Measurements from ENCODE around the gene MAP4K2.

MAP4K2 gene

DNA sequence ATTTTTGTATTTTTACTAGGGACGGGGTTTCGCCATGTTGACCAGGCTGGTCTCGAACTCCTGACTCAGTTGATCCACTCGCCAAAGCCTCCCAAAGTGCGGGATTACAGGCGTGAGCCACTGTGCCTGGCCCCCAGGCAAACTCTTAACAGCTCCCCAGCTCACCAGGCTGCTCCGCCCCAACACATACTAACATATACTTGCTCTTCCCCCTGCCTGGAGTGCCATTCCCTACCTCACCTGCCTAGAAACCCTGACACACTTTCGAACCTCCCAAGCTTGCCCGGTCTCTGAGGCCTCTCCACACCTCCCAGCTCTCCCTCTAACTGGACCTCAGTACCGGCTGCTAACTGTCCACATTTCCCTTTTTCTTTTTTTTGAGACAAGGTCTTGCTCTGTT, 8.5 kb downstream of the MAP4K2 start:
- DNase-seq (ENCODE audit: low read depth): no peak
- no peak overlapping the region for H3K4me3 ChIP-seq (replicated peaks; ENCODE audit: low read depth, low read length)
- TF ChIP-seq, protein P1, sequence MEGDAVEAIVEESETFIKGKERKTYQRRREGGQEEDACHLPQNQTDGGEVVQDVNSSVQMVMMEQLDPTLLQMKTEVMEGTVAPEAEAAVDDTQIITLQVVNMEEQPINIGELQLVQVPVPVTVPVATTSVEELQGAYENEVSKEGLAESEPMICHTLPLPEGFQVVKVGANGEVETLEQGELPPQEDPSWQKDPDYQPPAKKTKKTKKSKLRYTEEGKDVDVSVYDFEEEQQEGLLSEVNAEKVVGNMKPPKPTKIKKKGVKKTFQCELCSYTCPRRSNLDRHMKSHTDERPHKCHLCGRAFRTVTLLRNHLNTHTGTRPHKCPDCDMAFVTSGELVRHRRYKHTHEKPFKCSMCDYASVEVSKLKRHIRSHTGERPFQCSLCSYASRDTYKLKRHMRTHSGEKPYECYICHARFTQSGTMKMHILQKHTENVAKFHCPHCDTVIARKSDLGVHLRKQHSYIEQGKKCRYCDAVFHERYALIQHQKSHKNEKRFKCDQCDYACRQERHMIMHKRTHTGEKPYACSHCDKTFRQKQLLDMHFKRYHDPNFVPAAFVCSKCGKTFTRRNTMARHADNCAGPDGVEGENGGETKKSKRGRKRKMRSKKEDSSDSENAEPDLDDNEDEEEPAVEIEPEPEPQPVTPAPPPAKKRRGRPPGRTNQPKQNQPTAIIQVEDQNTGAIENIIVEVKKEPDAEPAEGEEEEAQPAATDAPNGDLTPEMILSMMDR (IDR thresholded peaks at IDR 0.05; ENCODE audit: low read length, missing control alignments): no peak

DNA sequence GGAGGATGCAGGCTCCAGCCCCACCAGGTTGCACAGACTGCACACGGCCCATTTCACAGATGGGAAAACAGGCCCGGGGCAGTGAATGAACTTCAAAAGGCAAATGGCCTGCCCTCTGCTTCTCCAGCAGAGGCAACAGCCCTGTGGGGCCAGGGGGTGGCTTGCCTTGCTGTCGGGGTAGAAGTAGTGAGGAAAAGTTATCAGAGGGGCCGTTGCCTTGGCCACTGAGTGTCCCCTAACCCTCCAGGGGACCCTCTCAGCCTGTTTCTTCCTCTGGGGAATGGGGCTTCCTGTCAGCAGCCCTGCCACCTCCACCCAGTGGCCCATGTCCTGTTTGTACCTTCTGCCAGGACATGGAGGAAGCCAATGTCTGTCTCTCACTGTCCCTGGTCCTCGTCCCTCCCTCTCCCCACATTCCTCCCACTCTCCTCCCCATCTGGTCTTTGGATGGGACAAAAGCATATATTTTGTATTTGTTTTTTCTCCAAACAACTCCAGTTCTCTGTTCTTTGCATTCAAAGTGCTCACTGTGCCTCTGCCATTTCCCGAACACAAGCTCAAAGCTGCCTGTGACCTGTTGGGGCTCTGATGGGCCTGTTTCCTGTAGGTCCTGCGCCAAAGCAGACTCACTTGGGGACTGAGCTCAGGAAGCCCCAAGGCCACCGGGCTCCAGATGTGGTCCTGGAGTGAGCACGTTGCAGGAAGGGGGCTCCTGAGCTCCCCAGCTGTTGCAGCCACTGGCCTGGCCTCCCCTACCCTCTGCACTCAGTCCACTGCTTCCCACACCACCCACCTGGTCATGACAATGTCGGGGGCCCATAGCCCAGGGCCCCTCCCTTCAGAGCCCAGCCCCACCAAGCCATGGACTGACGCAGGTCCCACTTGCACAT, 9.5 kb downstream of the MAP4K2 start:
- no peak overlapping the region for H3K4me3 ChIP-seq (replicated peaks; ENCODE audit: low read depth, low read length)
- DNase-seq (ENCODE audit: low read depth): no peak
- TF ChIP-seq, protein P1 (IDR thresholded peaks at IDR 0.05; ENCODE audit: low read length, missing control alignments): no peak

DNA sequence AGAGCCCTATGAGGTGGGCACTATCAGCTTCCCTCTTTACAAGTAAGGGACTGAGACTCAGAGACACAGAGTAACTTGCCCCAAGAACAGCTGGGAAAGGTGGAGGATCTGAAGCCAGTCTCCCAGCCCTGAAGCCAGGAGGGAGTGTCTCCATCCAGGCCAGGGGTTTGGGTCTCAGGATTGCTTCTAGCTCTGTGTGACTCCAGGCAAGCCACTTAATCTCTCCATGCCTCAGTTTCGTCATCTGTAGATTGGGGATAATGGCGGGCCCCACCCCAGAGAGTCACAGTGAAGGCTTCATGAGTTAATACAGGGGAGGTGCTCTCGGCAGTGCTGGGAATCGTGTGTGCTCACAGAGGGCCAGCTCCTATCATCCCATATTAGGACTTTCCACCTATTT, 10.5 kb downstream of the MAP4K2 start:
- TF ChIP-seq, protein P1 (IDR thresholded peaks at IDR 0.05; ENCODE audit: low read length, missing control alignments): no peak
- no peak for DNase-seq (ENCODE audit: low read depth)
- H3K4me3 ChIP-seq (replicated peaks; ENCODE audit: low read depth, low read length): no peak overlapping the region

DNA sequence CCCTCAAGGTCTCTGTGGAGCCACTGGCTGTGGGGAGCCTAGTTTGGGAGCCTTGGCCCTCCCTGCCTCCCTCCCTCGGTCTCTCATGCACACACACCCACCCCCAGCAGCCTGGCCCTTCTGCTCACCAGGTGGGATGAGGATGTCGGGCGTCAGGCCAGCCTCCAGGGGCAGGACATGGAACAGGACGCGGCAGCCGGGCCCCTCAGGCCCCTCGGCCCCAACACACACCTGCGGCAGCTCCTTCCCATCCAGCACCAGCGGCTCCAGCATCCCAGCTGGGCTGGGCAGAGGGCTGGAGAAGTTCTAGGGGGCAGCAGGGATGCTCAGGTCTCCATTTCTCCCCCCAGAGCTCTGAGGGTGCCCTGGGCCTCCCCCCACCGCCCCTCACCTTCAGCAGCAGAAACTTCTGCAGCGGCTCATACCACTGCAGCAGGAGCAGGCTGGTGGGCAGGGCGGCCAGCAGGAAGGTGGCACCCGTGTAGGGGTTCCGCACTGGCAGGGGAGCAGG, 11.2 kb downstream of the MAP4K2 start:
- DNase-seq (ENCODE audit: low read depth): no peak
- no peak overlapping the region for H3K4me3 ChIP-seq (replicated peaks; ENCODE audit: low read depth, low read length)
- TF ChIP-seq, protein P1 (IDR thresholded peaks at IDR 0.05; ENCODE audit: low read length, missing control alignments): no peak

DNA sequence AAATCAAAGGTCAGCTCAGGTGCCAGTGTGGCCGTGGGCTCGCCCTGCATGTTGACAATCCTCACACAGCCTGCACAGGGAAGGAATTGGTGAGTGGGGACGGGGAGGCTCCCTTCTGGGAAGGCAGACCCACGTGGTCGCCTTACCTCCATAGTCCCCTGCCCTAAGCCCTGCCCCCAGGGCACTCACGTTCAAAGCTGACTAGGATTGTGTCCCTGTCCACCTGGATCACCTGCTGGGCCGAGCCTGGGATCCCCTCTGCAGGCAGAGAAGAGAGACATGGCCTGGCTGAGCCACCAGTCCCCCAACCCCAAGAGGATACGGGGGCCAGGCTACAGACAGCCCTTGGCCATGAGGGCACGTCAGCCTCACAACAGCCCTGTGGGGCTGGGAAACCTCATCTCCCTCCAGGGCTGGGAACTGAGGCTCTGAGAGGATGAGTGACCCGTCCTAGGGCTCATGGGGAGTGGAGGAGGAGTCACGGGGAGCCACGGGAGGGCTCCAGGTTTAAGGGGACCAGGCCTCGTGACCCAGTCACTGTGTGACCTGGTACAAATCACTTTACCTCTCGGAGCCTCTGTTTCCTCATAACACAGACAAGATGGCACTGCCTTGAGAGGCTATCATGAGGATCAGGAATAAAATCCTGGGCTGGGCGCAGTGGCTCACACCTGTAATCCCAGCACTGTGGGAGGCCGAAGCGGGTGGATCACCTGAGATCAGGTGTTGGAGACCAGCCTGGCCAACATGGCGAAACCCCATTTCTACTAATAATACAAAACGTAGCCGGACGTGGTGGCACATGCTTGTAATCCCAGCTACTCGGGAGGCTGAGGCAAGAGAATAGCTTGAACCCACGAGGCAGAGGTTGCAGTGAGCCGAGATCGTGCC, 12.6 kb downstream of the MAP4K2 start:
- no peak for DNase-seq (ENCODE audit: low read depth)
- no peak overlapping the region for H3K4me3 ChIP-seq (replicated peaks; ENCODE audit: low read depth, low read length)
- TF ChIP-seq, protein P1 (IDR thresholded peaks at IDR 0.05; ENCODE audit: low read length, missing control alignments): no peak

DNA sequence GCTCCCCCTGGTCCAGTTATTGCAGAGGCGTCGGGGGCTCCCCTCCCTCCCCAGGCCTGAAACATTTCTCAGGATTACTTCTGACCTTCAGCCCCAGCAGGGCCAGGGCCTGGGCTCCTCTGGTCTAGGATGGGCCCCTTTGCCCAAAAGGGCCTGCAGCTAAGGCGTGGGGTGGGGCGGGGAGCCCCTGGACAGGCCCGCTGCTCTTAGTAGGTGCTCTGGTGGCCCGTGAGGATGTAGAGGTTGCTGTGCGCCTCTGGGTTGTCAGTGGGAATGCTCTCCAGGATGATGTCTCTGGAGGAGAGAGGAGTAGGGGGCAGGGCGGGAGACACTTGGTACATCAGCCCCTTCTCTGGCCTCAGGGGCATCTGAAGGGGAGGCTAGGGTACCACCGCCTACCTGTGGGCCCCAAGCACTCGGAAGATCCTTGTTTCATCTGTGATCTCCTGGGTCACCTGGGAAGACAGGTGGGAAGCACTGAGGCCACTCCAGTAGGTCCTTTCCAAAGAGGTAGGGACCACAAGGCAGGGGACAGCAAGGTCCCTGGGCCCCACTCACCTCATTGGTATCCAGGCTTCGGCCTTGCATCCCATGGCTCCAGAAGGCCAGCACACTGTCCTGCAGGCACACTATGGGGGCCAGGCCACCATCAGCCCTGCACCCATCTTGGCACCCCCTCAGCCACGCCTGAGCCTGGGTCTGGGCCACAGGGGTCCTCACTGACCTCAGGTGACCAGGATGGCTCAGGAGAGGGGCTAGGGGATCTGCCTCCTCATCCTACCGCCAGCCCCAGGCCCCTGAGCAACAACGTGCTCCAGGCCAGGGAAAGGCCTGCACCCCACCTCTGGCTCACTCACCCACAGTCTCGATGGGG, 13.4 kb downstream of the MAP4K2 start:
- H3K4me3 ChIP-seq (replicated peaks; ENCODE audit: low read depth, low read length): no peak overlapping the region
- TF ChIP-seq, protein P1 (IDR thresholded peaks at IDR 0.05; ENCODE audit: low read length, missing control alignments): no peak
- no peak for DNase-seq (ENCODE audit: low read depth)
